ENCODE data around the gene SDK1.

Gene SDK1

DNA sequence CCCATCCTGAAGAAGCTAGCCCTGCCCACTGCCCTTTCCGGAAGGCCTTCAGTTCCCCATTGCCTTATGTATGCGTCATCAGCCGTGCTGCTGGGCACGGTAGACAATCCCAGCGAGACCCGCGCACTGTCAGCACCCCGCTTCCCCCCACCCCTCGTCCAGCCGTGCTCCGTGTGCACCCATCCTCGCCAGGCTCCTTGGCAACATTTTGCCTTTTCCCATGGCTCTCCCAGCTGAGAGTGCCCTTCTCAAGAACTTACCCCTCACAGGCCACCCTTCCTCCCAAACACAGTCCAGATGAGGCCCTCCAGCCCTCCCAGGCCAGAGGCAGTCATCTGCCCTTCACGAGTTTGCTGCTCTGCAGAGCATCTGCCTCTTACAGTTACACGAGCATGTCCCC is 747.3 kb downstream of the SDK1 start:
- no peak for DNase-seq (ENCODE audit: low read depth in 2 of 2)

DNA sequence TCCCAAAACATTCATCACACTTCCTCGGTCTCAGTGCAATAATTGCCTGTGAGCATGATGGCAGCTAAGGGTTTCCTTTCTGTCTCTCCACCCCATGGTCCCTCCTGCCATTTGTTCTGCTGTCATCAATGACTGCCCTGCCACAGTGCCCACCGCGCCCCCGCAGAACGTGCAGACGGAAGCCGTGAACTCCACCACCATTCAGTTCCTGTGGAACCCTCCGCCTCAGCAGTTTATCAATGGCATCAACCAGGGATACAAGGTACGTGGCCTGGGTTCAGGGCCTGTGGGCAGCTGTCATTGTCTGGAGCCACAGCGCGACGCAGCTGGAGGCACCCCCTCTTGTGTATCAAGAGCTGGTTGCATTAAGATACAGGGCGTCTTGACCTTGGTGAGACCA is 748.1 kb downstream of the SDK1 start:
- DNase-seq (ENCODE audit: low read depth in 2 of 2), result no peak

DNA sequence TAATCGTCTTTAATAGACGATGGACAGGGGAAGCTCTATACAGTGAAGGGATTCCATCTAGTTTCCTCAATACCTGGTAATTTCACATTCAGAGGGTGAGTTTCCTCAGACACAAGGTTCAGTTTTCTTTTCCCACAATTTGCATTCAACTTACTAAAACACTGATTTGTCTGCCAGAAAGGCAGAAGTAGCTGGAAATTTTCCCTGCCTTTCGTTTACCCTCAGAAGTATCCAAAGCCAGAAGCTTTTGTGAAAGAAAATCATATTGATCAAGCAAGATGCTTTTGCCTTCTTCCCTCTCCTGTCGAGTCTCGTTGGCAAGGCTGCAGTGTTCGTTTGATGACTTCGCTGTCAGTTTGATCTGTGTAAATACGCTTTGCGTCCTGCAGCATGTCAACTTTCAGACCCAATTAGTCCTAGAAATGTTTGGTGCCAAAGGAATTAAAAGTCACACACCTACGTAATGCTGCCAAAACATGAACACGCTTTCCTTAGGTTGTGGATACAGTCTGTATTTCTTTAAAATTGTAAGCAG is 749.1 kb downstream of the SDK1 start:
- no peak for DNase-seq (ENCODE audit: low read depth in 2 of 2)

DNA sequence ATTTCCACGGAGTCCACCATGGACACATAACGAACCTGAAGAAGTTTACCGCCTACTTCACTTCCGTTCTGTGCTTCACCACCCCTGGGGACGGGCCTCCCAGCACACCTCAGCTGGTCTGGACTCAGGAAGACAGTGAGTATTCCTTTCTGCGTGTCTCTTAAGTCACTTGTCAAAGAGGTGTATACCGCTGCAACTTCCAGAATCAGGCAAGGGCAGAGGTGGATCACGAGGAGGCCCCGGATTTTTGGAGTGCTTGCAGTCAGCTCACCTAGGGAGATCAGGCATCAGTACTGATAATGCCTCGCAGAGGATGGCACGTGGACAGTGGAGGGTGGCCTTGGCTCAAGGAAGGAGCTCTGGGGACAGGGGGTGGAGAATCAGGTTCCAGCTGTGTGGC is 750.6 kb downstream of the SDK1 start:
- DNase-seq (ENCODE audit: low read depth in 2 of 2), result no peak

DNA sequence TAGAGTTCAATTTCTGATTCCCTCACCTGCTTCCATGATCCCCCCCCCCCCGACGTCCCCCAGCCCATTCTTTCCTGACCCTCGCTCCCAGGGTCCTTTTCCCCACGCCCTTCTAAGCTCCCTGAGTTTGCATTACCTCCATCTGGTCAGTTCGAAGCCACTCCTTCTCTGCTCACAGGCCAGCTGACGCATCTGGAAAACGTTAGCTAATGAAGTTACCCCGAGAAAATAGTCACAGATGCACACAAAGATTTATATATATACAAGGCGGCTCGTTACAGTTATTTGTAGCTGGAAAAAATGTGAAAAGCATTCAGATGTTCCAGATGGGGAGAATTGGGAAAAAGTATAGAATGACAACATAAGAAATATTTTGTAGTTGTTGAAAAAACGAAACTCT is 751.1 kb downstream of the SDK1 start:
- DNase-seq (ENCODE audit: low read depth in 2 of 2), result no peak

DNA sequence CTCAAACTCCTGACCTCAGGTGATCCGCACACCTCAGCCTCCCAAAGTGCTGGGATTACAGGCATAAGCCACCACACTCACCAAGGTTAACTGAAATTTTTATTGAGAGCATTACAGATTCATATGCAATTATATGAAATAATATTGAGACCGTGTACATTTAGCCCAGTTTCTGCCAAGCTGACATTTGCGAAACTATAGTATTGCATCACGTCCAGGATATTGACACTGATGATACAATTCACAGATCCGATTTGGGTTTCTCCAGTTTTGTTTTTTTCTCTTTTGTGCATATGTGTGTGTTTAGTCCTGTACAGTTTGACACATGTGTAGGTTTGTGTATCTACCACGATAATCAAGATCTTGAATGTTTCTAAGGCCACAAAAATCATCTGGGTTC is 753.1 kb downstream of the SDK1 start:
- no peak for DNase-seq (ENCODE audit: low read depth in 2 of 2)

DNA sequence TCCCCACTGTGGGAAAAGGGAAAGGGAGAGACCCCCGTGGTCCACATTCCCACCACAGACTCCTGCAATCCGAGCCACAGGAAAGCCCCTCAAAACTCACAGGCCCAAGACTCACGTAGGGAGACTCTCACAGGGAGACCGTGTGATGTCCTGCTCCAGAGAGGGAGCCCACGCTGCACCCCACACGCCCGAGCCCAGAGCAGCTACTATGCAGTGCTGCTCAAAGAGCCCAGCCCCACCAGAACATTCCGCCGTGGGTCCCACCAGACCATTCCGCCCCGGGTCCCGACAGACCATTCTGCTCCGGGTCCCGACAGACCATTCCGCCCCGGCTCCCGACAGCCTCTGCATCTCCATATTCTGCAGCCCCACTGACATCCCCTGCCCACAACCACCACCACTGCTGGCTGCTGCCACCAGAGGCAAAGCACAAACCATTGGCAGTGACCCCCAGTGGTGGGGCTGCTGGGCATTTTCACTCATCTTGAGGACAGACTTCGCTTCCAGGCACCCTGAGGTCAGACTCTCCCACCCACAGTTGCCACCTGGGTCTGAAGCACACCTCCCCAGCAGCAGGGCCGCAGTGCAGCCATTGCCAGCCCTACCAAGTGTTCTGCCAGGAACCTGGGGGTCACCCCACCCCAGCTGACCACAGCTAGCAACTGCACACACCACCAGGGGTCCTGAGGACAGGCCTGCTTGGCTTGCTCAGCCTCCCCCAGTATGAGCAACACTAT is 755.7 kb downstream of the SDK1 start:
- no peak for DNase-seq (ENCODE audit: low read depth in 2 of 2)

DNA sequence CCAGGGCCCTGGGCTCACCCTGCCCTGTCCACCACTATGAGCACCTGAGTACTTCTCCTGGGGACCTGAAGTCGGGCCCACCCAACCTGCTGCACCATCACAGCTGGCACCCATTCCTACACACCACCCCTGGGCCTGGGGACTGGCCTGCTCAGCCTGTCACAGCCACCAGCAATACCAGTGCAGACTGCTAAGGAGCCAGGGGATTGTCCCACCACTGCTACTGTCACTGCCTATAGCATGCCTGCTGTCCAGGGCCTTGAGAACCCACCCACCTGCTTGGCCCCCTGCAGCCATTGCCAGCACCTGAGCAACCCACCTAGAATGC is 756.2 kb downstream of the SDK1 start:
- DNase-seq (ENCODE audit: low read depth in 2 of 2), result no peak

DNA sequence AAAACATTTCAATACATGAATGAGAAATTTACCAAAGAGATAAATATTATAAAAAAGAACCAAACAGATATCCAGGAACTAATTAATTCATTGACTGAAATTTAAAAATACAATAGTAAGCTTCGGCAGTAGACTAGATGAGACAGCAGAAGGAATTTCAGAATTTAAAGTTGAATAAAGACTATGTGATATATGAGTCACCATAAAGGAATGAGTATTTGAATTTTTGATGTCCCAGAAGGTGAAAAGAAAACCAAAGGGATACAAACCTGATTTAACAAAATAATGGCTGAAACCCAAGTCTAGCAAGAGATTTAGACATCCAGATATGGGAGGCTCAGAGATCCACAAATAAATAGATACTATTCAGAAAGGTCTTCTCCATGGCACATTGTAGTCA is 757.1 kb downstream of the SDK1 start:
- no peak for DNase-seq (ENCODE audit: low read depth in 2 of 2)

DNA sequence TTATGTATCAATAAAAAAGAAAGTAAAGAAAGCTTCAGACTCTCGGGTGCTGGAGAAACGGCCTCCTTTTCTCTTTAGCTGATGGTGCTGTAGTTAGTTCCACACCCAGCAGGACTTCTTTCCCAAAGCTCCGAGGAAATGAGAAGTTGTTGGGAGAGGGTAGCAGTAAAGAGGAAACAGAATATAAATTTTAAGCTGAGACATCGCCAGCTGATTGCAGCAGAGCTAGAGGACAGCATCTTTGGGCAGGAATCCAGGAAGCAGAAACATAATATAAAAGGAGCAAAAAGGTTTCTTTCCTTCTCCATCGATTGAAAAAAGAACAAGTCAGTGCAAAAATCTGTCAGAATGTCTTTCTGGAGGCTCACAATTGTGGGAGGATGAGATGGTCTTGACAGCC is 764.1 kb downstream of the SDK1 start:
- no peak for DNase-seq (ENCODE audit: low read depth in 2 of 2)

DNA sequence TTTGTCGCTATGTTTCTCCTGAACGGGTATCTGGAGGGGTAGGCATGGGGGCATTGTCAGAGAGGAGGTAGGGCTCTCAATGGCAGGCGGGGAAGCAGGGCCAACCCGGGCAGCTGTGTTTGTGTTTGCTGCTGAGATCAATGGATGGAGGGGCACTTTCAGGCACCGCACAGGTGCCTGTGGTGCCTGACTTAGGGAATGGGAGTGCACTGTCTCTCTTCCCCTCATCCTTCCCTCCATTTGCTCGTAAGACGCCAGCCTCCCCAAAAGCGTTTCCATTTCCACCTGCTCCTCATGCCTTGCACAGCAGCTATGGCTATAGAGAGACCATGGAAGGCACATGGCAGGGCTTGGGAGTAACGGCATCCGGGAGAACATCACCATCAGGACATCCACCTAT is 765.2 kb downstream of the SDK1 start:
- no peak for DNase-seq (ENCODE audit: low read depth in 2 of 2)

DNA sequence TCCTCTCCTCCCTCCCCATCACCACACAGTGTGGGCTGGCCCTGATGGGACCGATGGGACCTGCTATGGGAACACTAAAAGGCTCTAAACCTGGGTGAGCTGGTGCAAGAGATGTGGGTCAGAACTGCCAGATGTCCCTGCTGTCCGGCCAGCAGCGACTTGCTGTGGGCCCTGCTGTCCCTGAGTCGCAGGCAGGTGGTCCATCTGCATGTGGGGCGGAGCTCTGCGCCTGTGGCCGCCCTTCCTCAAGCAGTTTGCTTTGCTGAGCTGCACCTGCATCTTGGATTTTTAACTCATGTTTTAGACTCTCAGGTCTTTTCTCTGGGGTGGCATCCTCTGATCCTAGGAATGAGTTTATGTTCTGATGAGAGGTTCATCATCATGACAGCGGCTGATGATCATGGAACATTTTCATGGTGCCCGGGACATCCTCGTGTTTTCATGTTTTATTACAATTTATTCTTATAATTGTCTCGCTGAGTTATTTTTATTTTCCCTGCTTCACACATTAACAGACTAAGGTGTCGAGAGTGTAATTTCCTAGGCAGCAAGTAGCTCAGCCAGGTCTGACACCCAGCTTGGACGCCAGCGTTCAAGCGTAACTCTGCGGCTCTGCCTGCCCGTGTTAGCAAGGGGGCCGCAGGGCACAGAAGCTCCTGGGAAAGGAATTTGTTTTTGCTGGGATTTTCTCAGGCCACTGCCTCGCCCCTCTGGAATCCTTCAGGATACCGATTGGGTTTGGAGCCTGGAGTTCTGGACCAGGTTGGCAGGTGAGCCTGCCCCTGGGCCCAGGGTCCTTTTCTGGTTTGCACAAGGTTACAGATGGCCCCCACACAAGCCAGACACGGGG is 765.8 kb downstream of the SDK1 start:
- no peak for DNase-seq (ENCODE audit: low read depth in 2 of 2)

DNA sequence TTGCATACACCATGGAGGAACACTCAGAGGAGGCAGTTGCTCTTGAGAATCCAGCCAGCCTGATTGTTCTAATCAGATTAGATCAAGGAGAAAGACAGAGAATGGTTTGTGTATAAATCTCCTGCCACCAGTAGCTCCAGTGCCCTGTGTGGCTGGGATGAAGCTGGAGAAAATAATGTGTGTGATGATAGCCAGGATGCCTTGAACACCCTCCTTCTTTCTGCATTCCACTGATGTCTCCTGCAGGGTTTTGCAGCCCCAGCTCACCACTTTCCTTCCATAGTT is 766.4 kb downstream of the SDK1 start:
- no peak for DNase-seq (ENCODE audit: low read depth in 2 of 2)

DNA sequence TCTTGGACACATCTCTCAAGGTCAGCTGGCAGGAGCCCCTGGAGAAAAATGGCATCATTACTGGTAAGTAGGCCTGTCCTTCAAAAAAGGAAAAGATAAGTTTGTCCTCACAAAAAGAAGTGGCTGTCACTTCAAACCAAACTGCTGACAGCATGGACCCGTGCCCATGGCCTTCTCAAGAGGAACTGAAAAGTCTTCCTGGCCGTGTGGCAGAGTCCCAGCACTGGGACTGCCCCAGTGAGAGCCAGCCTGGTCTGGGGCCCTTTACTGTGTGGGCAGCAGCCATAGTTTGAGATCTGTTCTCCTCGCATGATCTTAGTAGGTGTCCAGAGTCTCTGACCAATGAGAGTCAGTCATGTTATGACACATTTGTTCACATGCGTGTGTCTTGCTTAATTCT is 766.8 kb downstream of the SDK1 start:
- no peak for DNase-seq (ENCODE audit: low read depth in 2 of 2)

DNA sequence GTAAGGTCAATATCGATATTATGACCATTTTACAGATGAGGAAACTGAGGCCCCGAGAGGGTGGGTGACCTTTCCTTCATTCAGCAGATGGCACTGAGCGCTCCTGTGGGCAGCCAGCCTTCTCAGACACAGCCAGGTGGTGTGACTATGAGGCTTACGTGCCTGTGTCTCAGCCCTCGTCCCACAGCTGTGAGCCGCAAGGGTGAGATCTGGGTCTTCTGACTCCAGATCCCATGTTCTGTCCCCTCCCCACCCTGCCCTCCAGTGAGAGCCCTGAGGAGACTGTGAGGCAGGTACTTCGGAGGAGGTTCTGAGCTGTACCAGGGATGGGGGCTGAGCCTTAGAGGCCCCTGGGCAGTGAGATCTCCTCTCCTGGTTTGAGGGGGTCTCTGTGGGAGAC is 767.2 kb downstream of the SDK1 start:
- DNase-seq (ENCODE audit: low read depth in 2 of 2), result no peak

DNA sequence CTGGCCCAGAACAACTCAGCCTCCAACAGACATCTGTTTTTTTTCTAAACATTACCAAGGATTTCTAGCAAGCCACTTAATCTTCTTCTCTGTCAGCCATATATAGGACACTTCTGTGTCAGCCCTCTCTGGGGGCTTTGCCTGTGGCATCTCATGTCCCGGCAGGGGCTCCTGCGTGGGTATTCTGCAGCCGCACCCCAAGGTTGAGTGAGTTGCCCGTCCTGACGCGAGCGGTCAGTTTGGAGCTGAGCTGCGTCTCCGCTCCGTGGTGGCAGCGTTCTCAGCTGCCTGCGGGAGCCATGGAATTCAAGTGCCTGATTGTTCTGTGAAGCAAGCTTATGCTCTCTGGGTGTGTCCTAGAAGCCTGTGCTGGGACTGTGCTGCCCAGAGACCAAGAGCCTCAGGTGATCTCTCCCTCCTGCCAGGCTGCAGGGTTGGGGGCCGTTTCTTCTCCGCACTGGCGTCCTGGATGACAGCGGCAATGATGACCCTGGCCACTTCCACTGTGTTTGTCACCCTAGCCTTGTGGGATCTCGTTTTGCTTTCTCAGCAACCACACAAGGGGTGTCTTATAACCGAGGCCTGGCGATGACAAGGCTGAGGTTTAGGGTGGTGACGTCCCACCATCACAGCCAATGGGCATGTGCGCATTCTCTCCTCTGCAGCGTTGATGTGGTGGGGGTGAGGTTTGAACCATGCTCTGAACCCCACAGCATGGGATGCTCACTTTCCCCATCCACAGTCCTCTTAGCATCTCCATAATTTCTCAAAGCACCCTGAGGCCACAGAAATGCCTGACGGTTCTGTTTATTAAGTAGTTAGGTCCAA is 768.4 kb downstream of the SDK1 start:
- no peak for DNase-seq (ENCODE audit: low read depth in 2 of 2)

DNA sequence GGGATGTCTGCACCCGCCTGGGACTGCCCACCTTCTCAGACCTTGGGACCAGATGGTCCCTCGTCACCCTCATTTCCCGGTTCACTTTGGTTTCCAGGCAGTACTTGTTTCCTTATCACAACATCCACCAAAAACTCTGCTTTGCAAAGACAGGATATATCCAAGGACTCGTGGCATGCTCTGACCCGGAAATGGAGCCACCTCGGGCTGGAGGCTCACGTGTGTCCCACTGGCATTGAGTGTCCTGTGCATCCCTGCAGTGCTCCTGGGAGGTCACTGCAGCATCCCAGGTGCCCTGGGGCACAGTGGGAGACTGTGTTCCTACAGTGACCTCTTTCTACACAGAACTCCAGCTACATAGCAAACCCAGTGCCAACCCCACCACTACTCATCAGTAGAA is 769.2 kb downstream of the SDK1 start:
- no peak for DNase-seq (ENCODE audit: low read depth in 2 of 2)

DNA sequence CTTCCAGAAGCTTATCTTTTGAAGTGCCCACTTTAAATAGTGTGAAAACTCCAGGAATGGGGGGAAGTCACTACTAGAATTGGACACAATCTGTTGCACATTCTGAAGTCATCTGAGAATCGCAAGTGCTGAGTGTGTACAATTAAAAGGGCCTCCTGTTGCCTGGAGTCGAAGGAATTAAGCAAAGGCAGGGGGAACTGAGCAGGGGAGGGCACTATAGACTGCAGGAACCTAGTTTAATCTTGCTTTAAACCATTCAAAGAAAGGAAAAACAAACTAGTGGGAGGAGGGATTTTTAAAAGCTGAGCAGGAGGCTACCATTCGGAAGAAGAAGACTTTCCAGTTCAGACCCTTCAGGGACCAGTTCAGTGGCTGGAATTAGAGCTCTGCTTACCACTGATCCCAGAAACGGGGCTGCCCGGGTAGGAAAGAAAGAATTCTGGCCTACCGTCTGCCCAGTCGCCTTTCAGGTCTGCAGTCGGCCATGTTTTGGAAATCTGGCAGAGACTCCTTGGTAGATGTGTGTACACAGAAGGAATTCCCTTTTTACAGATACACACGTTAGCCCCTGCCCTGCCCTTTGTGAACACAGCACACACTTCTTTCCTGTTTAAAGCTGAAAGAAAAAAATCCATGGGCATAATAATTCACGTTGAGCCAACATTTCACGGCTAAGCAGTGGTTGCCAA is 770.5 kb downstream of the SDK1 start:
- no peak for DNase-seq (ENCODE audit: low read depth in 2 of 2)

DNA sequence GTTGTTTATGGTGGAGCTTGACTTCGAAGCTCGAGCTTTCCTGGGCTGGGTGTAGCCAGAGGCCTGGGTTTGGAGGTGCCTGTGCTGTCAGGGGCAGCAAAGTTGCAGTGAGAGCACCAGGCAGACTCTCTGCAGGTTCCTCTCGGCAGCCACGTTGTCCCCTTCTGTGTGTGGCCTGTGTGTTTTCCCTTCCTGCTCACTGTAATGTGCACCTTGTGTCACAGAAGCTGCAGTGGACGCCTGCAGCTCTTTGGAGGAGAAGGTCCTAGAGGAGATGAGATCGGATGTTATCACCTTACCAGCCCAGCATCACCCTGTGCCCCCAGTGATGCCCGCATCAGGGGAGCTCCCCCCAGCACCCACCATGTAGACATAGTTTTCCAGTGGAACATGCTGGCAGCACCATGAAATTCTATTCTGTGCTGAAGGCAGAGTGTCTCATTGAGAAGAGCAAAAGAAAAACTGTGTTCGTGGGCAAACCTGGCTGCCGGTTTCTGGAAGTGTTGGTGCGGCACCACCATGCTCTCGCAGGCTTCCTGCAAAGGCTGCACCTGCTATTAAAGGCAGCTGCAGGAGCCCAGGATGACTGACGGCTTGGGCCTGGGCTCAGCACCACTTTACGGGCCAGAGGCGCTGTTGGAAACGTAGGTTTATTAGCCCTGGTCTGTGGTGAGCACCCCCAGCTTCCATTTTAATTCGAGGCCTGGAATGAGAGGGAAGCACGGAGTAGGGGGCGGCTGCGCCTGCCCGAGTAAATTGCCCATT is 771.3 kb downstream of the SDK1 start:
- no peak for DNase-seq (ENCODE audit: low read depth in 2 of 2)

DNA sequence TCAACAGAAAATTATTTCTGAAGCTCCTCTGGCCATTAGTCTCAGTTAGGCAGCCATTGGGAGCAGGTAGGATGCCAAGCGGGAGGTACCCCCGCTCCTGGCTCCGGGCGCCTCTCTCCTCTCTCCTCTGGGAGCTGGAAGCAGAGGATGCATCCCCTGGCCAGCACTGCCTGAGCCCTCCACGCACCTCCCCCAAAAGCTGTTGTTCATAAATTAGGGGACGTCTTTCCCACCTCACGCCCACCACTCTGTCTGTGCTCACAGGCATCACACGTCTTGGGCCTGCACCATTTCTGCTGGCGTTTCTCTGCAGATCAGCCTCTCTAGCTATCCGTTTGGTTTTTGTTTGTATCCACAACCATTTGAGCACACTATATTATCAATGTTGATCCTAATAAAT is 772.0 kb downstream of the SDK1 start:
- no peak for DNase-seq (ENCODE audit: low read depth in 2 of 2)

DNA sequence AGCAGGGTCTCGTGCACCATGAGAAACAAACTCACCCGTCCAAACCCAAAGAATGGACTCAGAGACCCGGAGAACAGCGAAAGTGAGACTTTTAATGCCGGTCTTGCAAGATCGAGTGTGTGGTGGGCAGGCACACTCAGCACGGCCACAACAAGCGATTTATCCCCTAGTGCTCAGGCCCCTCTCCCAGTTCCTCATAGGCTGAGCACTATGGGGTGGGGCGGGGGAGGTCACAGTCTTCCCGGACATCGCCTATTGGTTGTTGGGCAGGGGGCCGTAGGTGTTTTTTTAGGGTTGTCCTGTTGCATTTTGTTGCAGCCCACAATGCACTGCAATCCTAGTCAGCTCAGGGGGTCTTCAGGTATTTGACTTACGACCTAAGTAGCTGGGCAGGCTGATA is 772.7 kb downstream of the SDK1 start:
- no peak for DNase-seq (ENCODE audit: low read depth in 2 of 2)
